ENCODE measurements around the gene TBCK. TPM values are rescaled to one million over a fixed set of nuclear protein-coding genes. Genes with fewer than 3 reads are reported as not detected.

The TBCK gene
- total and polyA plus RNA-seq, 2 of the 13 experiments (the other 11 are each of a cell fraction or from before 2014, with no cell fraction given): 51.0 to 62.4 TPM

DNA sequence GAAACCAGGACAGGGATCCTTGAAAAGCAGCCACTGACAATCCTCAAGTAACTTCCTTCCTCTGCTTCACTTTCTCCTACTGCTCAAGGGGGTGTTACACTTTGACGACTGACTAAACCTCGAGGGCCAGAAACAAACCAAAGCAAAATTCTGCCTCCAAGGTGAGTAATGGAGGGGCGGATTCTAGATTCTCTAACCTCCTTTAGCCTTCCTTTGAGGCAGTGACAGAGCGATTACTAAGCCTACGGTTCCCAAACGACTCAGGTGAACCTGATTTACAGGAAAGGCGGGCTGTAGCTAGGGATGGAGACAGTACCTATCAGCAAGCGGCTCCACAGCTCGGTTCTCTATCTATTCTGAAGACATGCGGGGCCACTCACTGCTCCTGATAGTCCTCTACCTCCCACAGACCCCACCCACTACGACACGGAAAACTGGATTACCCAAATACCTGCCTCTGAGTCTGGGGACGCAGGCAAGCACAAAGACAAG is 487 bp downstream of the TBCK start (continued):
- TF ChIP-seq, protein P1, sequence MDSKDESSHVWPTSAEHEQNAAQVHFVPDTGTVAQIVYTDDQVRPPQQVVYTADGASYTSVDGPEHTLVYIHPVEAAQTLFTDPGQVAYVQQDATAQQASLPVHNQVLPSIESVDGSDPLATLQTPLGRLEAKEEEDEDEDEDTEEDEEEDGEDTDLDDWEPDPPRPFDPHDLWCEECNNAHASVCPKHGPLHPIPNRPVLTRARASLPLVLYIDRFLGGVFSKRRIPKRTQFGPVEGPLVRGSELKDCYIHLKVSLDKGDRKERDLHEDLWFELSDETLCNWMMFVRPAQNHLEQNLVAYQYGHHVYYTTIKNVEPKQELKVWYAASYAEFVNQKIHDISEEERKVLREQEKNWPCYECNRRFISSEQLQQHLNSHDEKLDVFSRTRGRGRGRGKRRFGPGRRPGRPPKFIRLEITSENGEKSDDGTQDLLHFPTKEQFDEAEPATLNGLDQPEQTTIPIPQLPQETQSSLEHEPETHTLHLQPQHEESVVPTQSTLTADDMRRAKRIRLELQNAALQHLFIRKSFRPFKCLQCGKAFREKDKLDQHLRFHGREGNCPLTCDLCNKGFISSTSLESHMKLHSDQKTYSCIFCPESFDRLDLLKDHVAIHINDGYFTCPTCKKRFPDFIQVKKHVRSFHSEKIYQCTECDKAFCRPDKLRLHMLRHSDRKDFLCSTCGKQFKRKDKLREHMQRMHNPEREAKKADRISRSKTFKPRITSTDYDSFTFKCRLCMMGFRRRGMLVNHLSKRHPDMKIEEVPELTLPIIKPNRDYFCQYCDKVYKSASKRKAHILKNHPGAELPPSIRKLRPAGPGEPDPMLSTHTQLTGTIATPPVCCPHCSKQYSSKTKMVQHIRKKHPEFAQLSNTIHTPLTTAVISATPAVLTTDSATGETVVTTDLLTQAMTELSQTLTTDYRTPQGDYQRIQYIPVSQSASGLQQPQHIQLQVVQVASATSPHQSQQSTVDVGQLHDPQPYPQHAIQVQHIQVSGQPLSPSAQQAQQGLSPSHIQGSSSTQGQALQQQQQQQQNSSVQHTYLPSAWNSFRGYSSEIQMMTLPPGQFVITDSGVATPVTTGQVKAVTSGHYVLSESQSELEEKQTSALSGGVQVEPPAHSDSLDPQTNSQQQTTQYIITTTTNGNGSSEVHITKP (CRISPR knock-in tag; IDR thresholded peaks at IDR 0.05; ENCODE audit: low read depth): 0 out of 2 replicates have a peak, but pooled peaks have one; percentile 11
- no peak for TF ChIP-seq ZNF232 (CRISPR knock-in tag; IDR thresholded peaks at IDR 0.05; ENCODE audit: borderline replicate concordance)
- 0 out of 2 replicates have a peak, but pooled peaks have one; percentile 9 for TF ChIP-seq NCOA1 (CRISPR knock-in tag; IDR thresholded peaks at IDR 0.05)
- TF ChIP-seq ZNF83 (CRISPR knock-in tag; IDR thresholded peaks at IDR 0.05; ENCODE audit: borderline replicate concordance): 0 out of 2 replicates have a peak, but pooled peaks have one; percentile 1
- peak; percentile 4; the same call in 1 of the 2 replicates for TF ChIP-seq SAP130 (CRISPR knock-in tag; IDR thresholded peaks at IDR 0.05; ENCODE audit: low read depth)
- no peak for TF ChIP-seq HDAC6 (IDR thresholded peaks at IDR 0.05; ENCODE audit: low read depth, low read length)
- TF ChIP-seq, protein P2, sequence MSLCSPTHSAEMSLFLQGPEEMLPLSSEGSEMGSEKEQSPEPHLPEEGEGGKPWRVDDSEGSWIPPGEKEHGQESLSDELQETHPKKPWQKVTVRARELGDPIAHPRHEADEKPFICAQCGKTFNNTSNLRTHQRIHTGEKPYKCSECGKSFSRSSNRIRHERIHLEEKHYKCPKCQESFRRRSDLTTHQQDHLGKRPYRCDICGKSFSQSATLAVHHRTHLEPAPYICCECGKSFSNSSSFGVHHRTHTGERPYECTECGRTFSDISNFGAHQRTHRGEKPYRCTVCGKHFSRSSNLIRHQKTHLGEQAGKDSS (CRISPR knock-in tag; IDR thresholded peaks at IDR 0.05; ENCODE audit: borderline replicate concordance, low read depth): no peak
- TF ChIP-seq ZNF331 (CRISPR knock-in tag; IDR thresholded peaks at IDR 0.05): peak; percentile 3; the same call in 1 of the 2 replicates
- no peak for TF ChIP-seq SP2 (CRISPR knock-in tag; IDR thresholded peaks at IDR 0.05)
- TF ChIP-seq SRSF1 (optimal IDR thresholded peaks at IDR 0.05; ENCODE audit: low read depth, low read length): no peak
- no peak for TF ChIP-seq ZSCAN29 (CRISPR knock-in tag; conservative IDR thresholded peaks at IDR 0.05)
- peak; percentile 61; the same call in 1 of the 2 replicates for TF ChIP-seq ZNF772 (CRISPR knock-in tag; IDR thresholded peaks at IDR 0.05)
- peak; percentile 10; the same call in 1 of the 2 replicates for TF ChIP-seq TOE1 (CRISPR knock-in tag; IDR thresholded peaks at IDR 0.05)
- no peak for TF ChIP-seq ZNF274 (CRISPR knock-in tag; IDR thresholded peaks at IDR 0.05)
- no peak for TF ChIP-seq IKZF1 (IDR thresholded peaks at IDR 0.05)
- TF ChIP-seq CENPX (CRISPR knock-in tag; IDR thresholded peaks at IDR 0.05): no peak
- no peak for TF ChIP-seq MAF1 (CRISPR knock-in tag; IDR thresholded peaks at IDR 0.05; ENCODE audit: borderline replicate concordance)
- peak; percentile 74; the same call in 1 of the 2 replicates for TF ChIP-seq ELF4 (CRISPR knock-in tag; IDR thresholded peaks at IDR 0.05; ENCODE audit: borderline replicate concordance)
- TF ChIP-seq ZNF263 (CRISPR knock-in tag; IDR thresholded peaks at IDR 0.05): no peak
- TF ChIP-seq, protein P3, sequence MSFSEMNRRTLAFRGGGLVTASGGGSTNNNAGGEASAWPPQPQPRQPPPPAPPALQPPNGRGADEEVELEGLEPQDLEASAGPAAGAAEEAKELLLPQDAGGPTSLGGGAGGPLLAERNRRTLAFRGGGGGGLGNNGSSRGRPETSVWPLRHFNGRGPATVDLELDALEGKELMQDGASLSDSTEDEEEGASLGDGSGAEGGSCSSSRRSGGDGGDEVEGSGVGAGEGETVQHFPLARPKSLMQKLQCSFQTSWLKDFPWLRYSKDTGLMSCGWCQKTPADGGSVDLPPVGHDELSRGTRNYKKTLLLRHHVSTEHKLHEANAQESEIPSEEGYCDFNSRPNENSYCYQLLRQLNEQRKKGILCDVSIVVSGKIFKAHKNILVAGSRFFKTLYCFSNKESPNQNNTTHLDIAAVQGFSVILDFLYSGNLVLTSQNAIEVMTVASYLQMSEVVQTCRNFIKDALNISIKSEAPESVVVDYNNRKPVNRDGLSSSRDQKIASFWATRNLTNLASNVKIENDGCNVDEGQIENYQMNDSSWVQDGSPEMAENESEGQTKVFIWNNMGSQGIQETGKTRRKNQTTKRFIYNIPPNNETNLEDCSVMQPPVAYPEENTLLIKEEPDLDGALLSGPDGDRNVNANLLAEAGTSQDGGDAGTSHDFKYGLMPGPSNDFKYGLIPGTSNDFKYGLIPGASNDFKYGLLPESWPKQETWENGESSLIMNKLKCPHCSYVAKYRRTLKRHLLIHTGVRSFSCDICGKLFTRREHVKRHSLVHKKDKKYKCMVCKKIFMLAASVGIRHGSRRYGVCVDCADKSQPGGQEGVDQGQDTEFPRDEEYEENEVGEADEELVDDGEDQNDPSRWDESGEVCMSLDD (CRISPR knock-in tag; IDR thresholded peaks at IDR 0.05; ENCODE audit: borderline replicate concordance): 0 out of 2 replicates have a peak, but pooled peaks have one; percentile 13
- TF ChIP-seq RFXAP (CRISPR knock-in tag; IDR thresholded peaks at IDR 0.05; ENCODE audit: borderline replicate concordance): 0 out of 2 replicates have a peak, but pooled peaks have one; percentile 17
- TF ChIP-seq ZNF878 (CRISPR knock-in tag; IDR thresholded peaks at IDR 0.05): 0 out of 2 replicates have a peak, but pooled peaks have one; percentile 46
- peak; percentile 15; the same call in 1 of the 2 replicates for TF ChIP-seq ZNF839 (CRISPR knock-in tag; IDR thresholded peaks at IDR 0.05; ENCODE audit: borderline replicate concordance)
- no peak for TF ChIP-seq ZNF761 (CRISPR knock-in tag; conservative IDR thresholded peaks at IDR 0.05)
